Measurements from ENCODE around the gene SAPCD1. TPM values are rescaled to one million over a fixed set of nuclear protein-coding genes. Genes with fewer than 3 reads are reported as not detected.

SAPCD1 gene
- total and polyA plus RNA-seq, 9 donors: 0.94 to 5.2 (median 3.1) TPM; not detected in 1

- Histone ChIP-seq H3K4me1 (ENCODE audit: insufficient read depth) (peaks cover 3% of the 10 kb centered on the region), H3K36me3 (no peaks in the 10 kb centered on the region), H3K27me3 (no peaks in the 10 kb centered on the region), H3K27ac (no peak overlapping the region), H3K9me3 (no peaks in the 10 kb centered on the region), H3K4me3 (no peak overlapping the region)
- TF ChIP-seq POLR2A (IDR thresholded peaks at IDR 0.05) (no peak), CTCF (IDR thresholded peaks at IDR 0.05) (no peak), EP300 (IDR thresholded peaks at IDR 0.05) (no peak)
- WGBS, 3 donors: 29 to 41% (median 30%) methylated on average over 41 to 42 of the region's 42 CpGs
- intact Hi-C loops (cut with DNase I): no loop called here
- no peak for DNase-seq
Measured at GRCh38 chr6:31765910-31766794, 3.7 kb downstream of the SAPCD1 start.

GRCh38 chr6:31767096-31767645, 4.7 kb downstream of the SAPCD1 start:
- intact Hi-C loops (cut with DNase I): no loop called here
- Histone ChIP-seq H3K36me3 (no peaks in the 10 kb centered on the region), H3K9me3 (no peaks in the 10 kb centered on the region), H3K27me3 (no peaks in the 10 kb centered on the region), H3K4me3 (no peak overlapping the region), H3K27ac (no peak overlapping the region), H3K4me1 (ENCODE audit: insufficient read depth) (peaks cover 3% of the 10 kb centered on the region)
- DNase-seq: no peak
- TF ChIP-seq POLR2A (IDR thresholded peaks at IDR 0.05) (no peak), CTCF (IDR thresholded peaks at IDR 0.05) (no peak), EP300 (IDR thresholded peaks at IDR 0.05) (no peak)
- 75 to 84% (median 82%) methylated on average over 6 of the region's 6 CpGs for WGBS, 3 donors

- intact Hi-C loops (cut with DNase I): no loop called here
- Histone ChIP-seq H3K4me3 (no peak overlapping the region), H3K4me1 (ENCODE audit: insufficient read depth) (peaks cover 3% of the 10 kb centered on the region), H3K36me3 (no peaks in the 10 kb centered on the region), H3K27ac (no peak overlapping the region), H3K27me3 (no peaks in the 10 kb centered on the region), H3K9me3 (no peaks in the 10 kb centered on the region)
- DNase-seq: no peak
- WGBS, 3 donors: 92 to 93% (median 93%) methylated on average over 18 of the region's 18 CpGs
- no peak for TF ChIP-seq CTCF (IDR thresholded peaks at IDR 0.05)
- TF ChIP-seq EP300 (IDR thresholded peaks at IDR 0.05): no peak
- TF ChIP-seq POLR2A (IDR thresholded peaks at IDR 0.05): no peak
Measured at GRCh38 chr6:31768363-31769257, 6.2 kb downstream of the SAPCD1 start.

- no peak for TF ChIP-seq EP300 (IDR thresholded peaks at IDR 0.05)
- TF ChIP-seq CTCF (IDR thresholded peaks at IDR 0.05): no peak
- TF ChIP-seq POLR2A (IDR thresholded peaks at IDR 0.05): no peak
- H3K27me3 ChIP-seq: no peaks in the 10 kb centered on the region
- H3K4me1 ChIP-seq (ENCODE audit: insufficient read depth): peaks cover 3% of the 10 kb centered on the region
- H3K27ac ChIP-seq: no peak overlapping the region
- no peaks in the 10 kb centered on the region for H3K36me3 ChIP-seq
- intact Hi-C loops (cut with DNase I): loop anchor here in 1 of 4 donors (2.0 kb wide), 1 partner anchor 47 kb away; the partner anchor contains the start of gene MPIG6B
- 58 to 67% (median 59%) methylated on average over 12 of the region's 12 CpGs for WGBS, 3 donors
- no peaks in the 10 kb centered on the region for H3K9me3 ChIP-seq
- no peak overlapping the region for H3K4me3 ChIP-seq
- no peak for DNase-seq
Measured at GRCh38 chr6:31769684-31770371, 7.4 kb downstream of the SAPCD1 start.
